B cell (primary cell): ENCODE measurements around the gene CST9. TPM values are rescaled to one million over a fixed set of nuclear protein-coding genes. Genes with fewer than 3 reads are reported as not detected.

ENCODE experiments used
- ATAC-seq: fragments of 200-7000 bp; cut with Tn5 transposase; one replicate; pipeline ENCODE4 v1.10.0; 2021; ENCODE audit warnings: low read depth, mild to moderate bottlenecking, moderate number of reproducible peaks, moderate library complexity
- CTCF ChIA-PET: fragments of 350-600 bp; sonication (Branson Sonifier 250); formaldehyde crosslinking; loops from one replicate; lab custom pipeline; 2021; ENCODE audit warnings: antibody characterized with exemption, inconsistent platforms; lab: Charles Lee
- POLR2A ChIA-PET: fragments of 350-600 bp; sonication (Branson Sonifier 250); formaldehyde crosslinking; loops from one replicate; lab custom pipeline; 2021; ENCODE audit warnings: antibody characterized with exemption; lab: Charles Lee
- DNase-seq: peaks from one replicate; pipeline ENCODE4 v3.0.0; 2013
- H2AFZ ChIP-seq: 2 replicates; pipeline ENCODE4 v1.6.1; 2012; ENCODE audit warnings: mild to moderate bottlenecking, low read depth, low read length; ENCODE audit not compliant: insufficient read depth, poor library complexity, severe bottlenecking
- H3K27ac ChIP-seq, 2 donors: 1 replicate in 1 of 2; 2 replicates in 1 of 2; pipeline ENCODE4 v1.5.1; 2012 to 2013; ENCODE audit warnings: low read length in 2 of 2, mild to moderate bottlenecking in 2 of 2, moderate library complexity in 1 of 2
- H3K27me3 ChIP-seq, 4 experiments: fragments of 200-600 bp in 1 of 4; sonication (generic) in 1 of 4; replicated peaks in 1 of 4; 1 replicate in 2 of 4; 2 replicates in 2 of 4; pipeline versions ENCODE4 v1.6.1 to v1.7.0; 2013 to 2016; ENCODE audit warnings: low read length in 3 of 4, mild to moderate bottlenecking in 2 of 4, mixed read lengths in 1 of 4, moderate library complexity in 1 of 4; ENCODE audit not compliant: insufficient read depth in 4 of 4, control insufficient read depth in 3 of 4; ENCODE audit errors: control extremely low read depth in 1 of 4
- H3K36me3 ChIP-seq, 2 experiments: replicated peaks in 1 of 2; 1 replicate in 1 of 2; 2 replicates in 1 of 2; pipeline versions ENCODE4 v1.6.1 to v1.7.1; 2013; ENCODE audit warnings: low read length in 1 of 2; ENCODE audit not compliant: insufficient read depth in 2 of 2, control insufficient read depth in 1 of 2; ENCODE audit errors: control extremely low read depth in 1 of 2, extremely low read depth in 1 of 2
- H3K4me1 ChIP-seq, 2 donors: fragments of 200-600 bp in 1 of 2; sonication (generic) in 1 of 2; 1 replicate in 1 of 2; 2 replicates in 1 of 2; pipeline versions ENCODE4 v1.5.1 to v1.6.1; 2013 to 2017; ENCODE audit warnings: low read length in 2 of 2; ENCODE audit not compliant: control insufficient read depth in 2 of 2, insufficient read depth in 2 of 2
- H3K4me2 ChIP-seq: replicated peaks from 2 replicates; pipeline ENCODE3; 2012; ENCODE audit warnings: mild to moderate bottlenecking, low read depth, low read length; ENCODE audit not compliant: poor library complexity, severe bottlenecking
- H3K4me3 ChIP-seq, 5 experiments: fragments of 200-600 bp in 1 of 5; sonication (generic) in 1 of 5; 1 replicate in 3 of 5; 2 replicates in 2 of 5; pipeline versions ENCODE4 v1.5.1 to v1.7.0; 2011 to 2016; ENCODE audit warnings: low read length in 4 of 5, mild to moderate bottlenecking in 4 of 5, low read depth in 2 of 5, control low read depth in 1 of 5, moderate library complexity in 1 of 5; ENCODE audit not compliant: insufficient read depth in 1 of 5; ENCODE audit errors: control extremely low read depth in 1 of 5, extremely low read depth in 1 of 5
- H3K79me2 ChIP-seq: fragments of 200-600 bp; sonication (generic); one replicate; pipeline ENCODE4 v1.6.0; 2016; ENCODE audit warnings: low read length; ENCODE audit not compliant: control insufficient read depth, insufficient read depth
- H3K9ac ChIP-seq: fragments of 200-600 bp; sonication (generic); 2 replicates; pipeline ENCODE4 v1.6.1; 2017; ENCODE audit warnings: mild to moderate bottlenecking, low read length, moderate library complexity
- H3K9me3 ChIP-seq, 3 donors: one replicate each; pipeline versions ENCODE4 v1.6.1 to v1.7.1; 2013; ENCODE audit warnings: low read length in 2 of 3; ENCODE audit not compliant: control insufficient read depth in 2 of 3, insufficient read depth in 1 of 3; ENCODE audit errors: control extremely low read depth in 1 of 3
- H4K20me1 ChIP-seq: 2 replicates; pipeline ENCODE4 v1.6.0; 2012; ENCODE audit warnings: mild to moderate bottlenecking, low read length; ENCODE audit not compliant: insufficient read depth, control insufficient read depth, poor library complexity, severe bottlenecking
- H3K27ac Mint-ChIP-seq: one replicate; pipeline ENCODE4 v1.8.0; 2021; ENCODE audit warnings: mixed read lengths
- H3K27me3 Mint-ChIP-seq: one replicate; pipeline ENCODE4 v1.8.0; 2021; ENCODE audit warnings: mixed read lengths
- H3K4me1 Mint-ChIP-seq: one replicate; pipeline ENCODE4 v1.8.0; 2021; ENCODE audit warnings: mixed read lengths
- H3K4me3 Mint-ChIP-seq: one replicate; pipeline ENCODE4 v1.8.0; 2021; ENCODE audit warnings: mixed read lengths
- H3K9me3 Mint-ChIP-seq: one replicate; pipeline ENCODE4 v1.8.0; 2022; ENCODE audit warnings: mixed read lengths; ENCODE audit not compliant: insufficient read depth
- CTCF ChIP-seq: fragments of 200-600 bp; IDR thresholded peaks from one replicate; pipeline ENCODE4 v1.8.0; 2022; ENCODE audit warnings: antibody characterized with exemption, mild to moderate bottlenecking
- EZH2 ChIP-seq: IDR thresholded peaks from 2 replicates; pipeline ENCODE4 v1.6.1; 2012; ENCODE audit warnings: borderline replicate concordance, low read depth, mild to moderate bottlenecking, moderate library complexity, low read length; ENCODE audit not compliant: insufficient read depth, poor library complexity, severe bottlenecking
- WGBS: methylation state at CpG from one replicate; pipeline ENCODE4 v1.1.5; 2013; ENCODE audit warnings: missing lambda C conversion rate; ENCODE audit not compliant: insufficient coverage; 5-methylcytosine and 5-hydroxymethylcytosine counted together
- intact Hi-C: fragments of 100-400 bp; cut with micrococcal nuclease; formaldehyde crosslinking; loops from one replicate; pipeline ENCODE4 v1.10.0; 2022
- polyA plus RNA-seq: library from polyadenylated mRNA; depleted of rRNA; stranded (reverse); fragments of >200 nt; gene quantifications from 2 replicates; pipeline ENCODE4 v1.2.3, GENCODE V29; 2012
- total RNA-seq, 2 donors: library from RNA; stranded (reverse); fragments of 120-200 nt in 1 of 2; gene quantifications; 1 replicate in 1 of 2; 2 replicates in 1 of 2; pipeline versions ENCODE4 v1.2.3 to v1.2.4, GENCODE V29; 2013 to 2022

Gene CST9
- total and polyA plus RNA-seq, 2 donors (not counting 1 experiment from before 2014, with no cell fraction given), result not detected

- no peak overlapping the region for H3K27ac Mint-ChIP-seq
- Histone ChIP-seq H3K27ac (no peak overlapping the region), H3K27me3 (peaks cover 0 to 4% (median 0%) of the 10 kb centered on the region in 4 experiments), H3K9me3 (no peaks in the 10 kb centered on the region), H3K4me3 (no peak overlapping the region), H3K36me3 (no peaks in the 10 kb centered on the region), H3K4me1 (no peaks in the 10 kb centered on the region), H3K79me2 (no peaks in the 10 kb centered on the region), H2AFZ (no peak overlapping the region), H4K20me1 (no peaks in the 10 kb centered on the region), H3K9ac (no peak overlapping the region), H3K4me2 (no peak overlapping the region)
- no peaks in the 10 kb centered on the region for H3K4me1 Mint-ChIP-seq
- CTCF ChIA-PET, result no interaction called here
- 86% methylated on average over 7 of the region's 7 CpGs for WGBS
- intact Hi-C loops, result no loop called here
- TF ChIP-seq EZH2, result no peak
- no peak for TF ChIP-seq CTCF
- ATAC-seq (no peak), DNase-seq (no peak)
- H3K4me3 Mint-ChIP-seq, result no peak overlapping the region
- POLR2A ChIA-PET, result no interaction called here
- H3K9me3 Mint-ChIP-seq, result no peaks in the 10 kb centered on the region
- peaks cover 9% of the 10 kb centered on the region for H3K27me3 Mint-ChIP-seq
These were observed 18.1 kb downstream of the CST9 start for GRCh38 chr20:23587631-23588030.

DNA sequence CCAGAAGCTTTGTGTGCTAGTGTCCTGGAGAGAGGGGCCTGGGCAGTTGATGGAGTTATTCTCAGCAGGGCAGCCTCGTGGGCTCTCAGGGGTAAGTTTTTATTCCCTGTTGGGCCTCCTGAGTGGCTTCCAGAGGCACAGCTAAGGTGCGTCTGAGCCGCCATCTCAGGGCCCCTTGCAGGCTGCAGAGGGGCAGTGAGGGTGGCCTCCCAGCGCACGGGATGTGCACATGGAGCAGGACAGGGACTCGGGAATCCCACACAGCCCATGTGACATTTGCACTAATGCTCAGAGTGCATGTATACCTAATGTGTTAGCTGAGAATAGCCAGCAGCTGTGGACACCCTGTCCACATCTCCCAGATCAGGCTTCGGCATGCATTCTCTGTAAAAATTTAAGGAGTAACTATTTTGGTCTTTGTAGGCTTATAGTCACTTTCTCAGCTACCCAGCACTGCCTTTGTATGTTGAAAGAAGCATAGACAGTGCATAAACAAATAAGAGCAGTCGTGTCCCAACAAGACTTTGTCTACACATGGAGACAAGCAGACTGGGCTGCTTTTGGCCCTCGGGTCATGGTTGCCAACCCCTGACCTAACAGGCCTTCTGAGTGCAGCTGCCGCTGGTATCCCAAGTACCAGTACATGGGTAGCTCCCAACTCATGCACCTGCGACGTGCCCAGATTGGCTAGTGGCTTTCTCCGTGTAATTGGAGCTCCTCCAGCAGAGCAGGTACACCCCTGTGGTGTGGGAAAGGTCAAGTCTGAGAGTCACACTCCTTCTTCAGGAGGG is 18.8 kb downstream of the CST9 start:
- ChIA-PET POLR2A (no interaction called here), CTCF (no interaction called here)
- H3K4me2 ChIP-seq, result no peak overlapping the region
- H3K4me3 Mint-ChIP-seq, result no peak overlapping the region
- no peak overlapping the region for H3K9ac ChIP-seq
- no peak for TF ChIP-seq EZH2
- no peak overlapping the region for H3K4me3 ChIP-seq
- ATAC-seq (no peak), DNase-seq (no peak)
- intact Hi-C loops, result no loop called here
- no peaks in the 10 kb centered on the region for H4K20me1 ChIP-seq
- no peak overlapping the region for H3K27ac Mint-ChIP-seq
- WGBS, result 91% methylated on average over 11 of the region's 13 CpGs
- peaks cover 0 to 9% (median 0%) of the 10 kb centered on the region in 4 experiments for H3K27me3 ChIP-seq
- H3K9me3 ChIP-seq, result no peaks in the 10 kb centered on the region
- H3K27ac ChIP-seq, result no peak overlapping the region
- H3K27me3 Mint-ChIP-seq, result peaks cover 14% of the 10 kb centered on the region
- H2AFZ ChIP-seq, result no peak overlapping the region
- H3K9me3 Mint-ChIP-seq, result no peaks in the 10 kb centered on the region
- no peaks in the 10 kb centered on the region for H3K4me1 Mint-ChIP-seq
- H3K79me2 ChIP-seq, result no peaks in the 10 kb centered on the region
- no peaks in the 10 kb centered on the region for H3K36me3 ChIP-seq
- no peaks in the 10 kb centered on the region for H3K4me1 ChIP-seq
